Stimulated activated CD8-positive, alpha-beta memory T cell treated with anti-CD3 and anti-CD28 coated beads, Interleukin-12 subunit alpha, Interleukin-12 subunit beta, amount 100 ng/mL, for 4 hours (primary cell): ENCODE results near the gene SBF2.
"Not testable (repeated sequence)": the region's sequence is repeated elsewhere in the genome, so short reads cannot be mapped to it uniquely, and the experiment has no call there.

Experiments
- DNase-seq: peaks from one replicate; pipeline ENCODE4 v3.0.0-alpha.2; 2020; ENCODE audit warnings: low read depth

The SBF2 gene

DNA sequence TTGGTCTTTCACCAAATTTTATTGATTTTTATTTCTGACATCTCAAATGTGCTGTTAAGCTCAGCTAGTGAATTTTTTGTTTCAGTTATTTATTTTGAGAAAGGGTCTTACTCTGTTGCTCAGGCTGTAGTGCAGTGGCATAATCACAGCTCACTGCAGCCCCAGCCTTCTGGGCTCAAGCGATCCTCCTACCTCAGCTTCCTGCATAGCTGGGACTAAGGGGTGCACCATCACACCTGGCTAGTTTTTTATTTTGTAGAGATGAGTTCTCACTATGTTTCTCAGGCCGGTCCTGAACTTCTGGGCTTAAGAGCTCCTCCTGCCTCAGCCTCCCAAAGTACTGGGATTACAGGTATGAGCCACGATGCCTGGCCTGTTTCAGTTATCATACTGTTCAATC, 282.0 kb downstream of the SBF2 start:
- DNase-seq, result no peak

DNA sequence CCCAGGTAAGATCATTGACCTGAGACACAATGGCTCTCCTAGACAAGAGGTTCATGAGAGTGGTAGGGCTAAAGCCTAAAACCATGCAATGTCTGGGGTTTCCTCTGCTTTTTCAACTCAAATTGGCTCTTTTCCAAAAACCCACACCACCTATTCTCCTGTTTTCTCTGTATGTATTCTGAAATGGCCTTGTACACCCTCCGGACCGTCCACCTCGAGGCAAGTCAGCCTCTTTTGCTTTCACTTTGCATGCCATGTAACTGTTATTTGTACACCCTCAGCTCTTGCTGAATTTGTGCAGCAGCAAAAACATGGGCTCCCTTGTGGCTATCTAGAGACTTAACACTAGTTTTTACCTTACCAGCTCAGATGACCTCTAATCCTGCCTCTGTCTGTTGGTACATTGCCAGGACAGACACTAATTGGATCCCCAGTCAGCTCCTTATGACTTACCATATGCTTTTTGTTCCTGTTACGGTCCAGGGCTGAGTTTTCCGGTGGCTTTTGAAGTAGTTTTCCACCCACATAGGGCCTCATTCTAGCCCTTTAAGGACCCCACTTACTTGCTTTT, 288.0 kb downstream of the SBF2 start:
- DNase-seq, result no peak

DNA sequence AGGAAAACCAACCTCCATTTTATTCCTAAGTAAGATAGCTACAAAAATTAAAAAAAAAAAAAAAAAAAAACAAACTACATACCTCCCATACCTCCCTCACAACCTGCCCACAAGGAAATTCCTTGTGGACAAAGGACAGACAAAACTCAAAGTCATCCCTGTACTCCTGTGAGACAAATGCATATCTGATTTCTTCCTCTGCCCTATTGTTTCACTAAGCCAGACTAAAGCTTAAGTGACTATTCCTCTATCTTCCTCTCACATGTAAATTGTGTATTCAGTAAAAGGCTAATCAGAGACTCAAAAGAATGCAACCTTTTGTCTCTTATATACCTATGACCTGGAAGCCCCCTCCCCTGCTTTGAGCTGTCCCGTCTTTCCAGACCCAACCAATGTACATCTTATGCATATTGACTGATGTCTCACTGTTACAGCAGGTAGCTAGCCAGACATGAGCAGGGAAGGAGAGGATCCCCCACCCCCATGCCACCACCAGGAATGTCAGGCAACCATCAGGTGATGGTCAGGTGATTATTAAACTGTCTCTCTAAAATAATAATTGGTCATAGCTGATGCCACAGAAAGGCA, 289.4 kb downstream of the SBF2 start:
- no peak for DNase-seq

DNA sequence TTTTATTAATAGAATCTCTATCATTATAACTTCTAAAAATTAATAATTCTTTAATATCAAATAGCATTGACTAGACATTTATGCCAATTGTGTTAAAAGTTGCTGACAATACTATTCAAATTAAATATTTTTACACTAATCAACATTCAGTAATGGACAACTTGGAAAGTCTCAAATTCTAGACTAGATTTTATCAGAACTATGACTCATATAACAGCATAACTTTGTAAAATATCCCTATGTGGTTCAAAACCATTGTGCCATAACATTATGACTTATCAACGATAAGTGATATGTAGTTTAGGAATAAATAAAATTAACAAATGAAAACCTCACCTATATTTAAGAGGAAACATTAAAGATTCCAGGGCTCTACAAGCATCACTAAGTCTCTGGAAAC, 291.8 kb downstream of the SBF2 start:
- no peak for DNase-seq

DNA sequence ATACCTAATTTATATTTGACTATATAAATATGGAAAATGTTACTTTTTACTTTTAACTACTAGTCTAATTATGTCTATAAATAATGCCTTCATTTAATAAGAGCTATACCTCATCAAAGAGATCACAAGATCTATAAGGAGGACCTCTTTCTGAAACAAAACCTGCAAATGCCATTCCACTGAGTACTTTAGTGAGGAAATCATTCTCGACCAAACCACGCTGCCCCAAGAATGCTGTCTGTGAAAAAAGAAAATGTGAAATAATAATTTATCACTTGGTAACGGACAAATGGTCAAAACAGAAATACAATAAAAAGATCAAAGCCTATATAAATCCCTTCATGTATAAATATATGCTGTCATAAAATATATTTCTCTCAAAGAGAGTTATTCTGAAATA, 301.7 kb downstream of the SBF2 start:
- no peak for DNase-seq

DNA sequence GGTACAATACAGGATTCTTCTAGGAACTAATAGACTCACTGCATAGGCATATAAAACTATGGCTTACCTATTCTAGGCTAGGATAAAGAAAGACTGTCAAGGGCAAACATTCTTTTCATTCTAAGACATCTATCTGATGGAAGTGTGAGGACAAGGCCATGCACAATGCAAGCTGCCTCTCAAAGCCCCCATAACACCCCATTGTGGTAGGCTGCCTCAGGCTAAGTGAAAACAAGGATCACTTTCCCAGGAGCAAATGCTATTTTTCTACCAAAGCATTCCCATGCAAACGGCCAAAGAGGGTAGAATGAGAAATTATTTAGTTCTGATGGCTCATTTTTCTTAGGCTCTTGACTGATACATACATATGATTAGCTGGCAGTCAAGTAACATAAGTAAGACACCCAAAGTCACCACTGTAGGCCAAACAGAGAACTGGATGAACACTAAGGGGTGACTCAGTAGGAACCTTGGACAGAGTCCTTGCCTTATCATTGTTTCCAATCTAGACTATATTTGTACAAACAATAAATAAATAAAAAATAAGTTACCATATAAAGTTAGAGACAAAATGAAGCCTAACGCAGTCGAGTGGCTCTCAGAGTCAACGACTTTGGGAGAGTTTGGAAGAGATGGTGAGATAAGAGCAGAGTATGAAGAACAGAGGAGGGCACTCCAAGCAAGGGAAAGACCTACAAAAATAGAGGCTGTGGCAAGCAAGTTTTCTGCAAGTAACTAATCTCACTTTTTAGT, 303.6 kb downstream of the SBF2 start:
- DNase-seq, result no peak

DNA sequence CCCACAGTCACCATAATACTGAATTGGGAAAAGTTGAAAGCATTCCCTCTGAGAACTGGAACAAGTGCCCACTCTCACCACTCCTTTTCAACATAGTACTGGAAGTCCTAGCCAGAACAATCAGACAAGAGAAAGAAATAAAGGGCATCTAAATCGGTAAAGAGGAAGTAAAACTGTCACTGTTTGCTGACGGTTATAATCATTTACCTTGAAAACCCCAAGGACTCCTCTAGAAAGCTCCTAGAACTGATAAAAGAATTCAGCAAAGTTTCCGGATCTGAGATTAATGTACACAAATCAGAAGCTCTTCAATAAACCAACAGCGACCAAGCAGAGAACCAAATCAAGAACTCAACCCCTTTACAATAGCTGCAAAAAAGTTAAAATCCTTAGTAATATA, 306.7 kb downstream of the SBF2 start:
- DNase-seq, result not testable (repeated sequence)

DNA sequence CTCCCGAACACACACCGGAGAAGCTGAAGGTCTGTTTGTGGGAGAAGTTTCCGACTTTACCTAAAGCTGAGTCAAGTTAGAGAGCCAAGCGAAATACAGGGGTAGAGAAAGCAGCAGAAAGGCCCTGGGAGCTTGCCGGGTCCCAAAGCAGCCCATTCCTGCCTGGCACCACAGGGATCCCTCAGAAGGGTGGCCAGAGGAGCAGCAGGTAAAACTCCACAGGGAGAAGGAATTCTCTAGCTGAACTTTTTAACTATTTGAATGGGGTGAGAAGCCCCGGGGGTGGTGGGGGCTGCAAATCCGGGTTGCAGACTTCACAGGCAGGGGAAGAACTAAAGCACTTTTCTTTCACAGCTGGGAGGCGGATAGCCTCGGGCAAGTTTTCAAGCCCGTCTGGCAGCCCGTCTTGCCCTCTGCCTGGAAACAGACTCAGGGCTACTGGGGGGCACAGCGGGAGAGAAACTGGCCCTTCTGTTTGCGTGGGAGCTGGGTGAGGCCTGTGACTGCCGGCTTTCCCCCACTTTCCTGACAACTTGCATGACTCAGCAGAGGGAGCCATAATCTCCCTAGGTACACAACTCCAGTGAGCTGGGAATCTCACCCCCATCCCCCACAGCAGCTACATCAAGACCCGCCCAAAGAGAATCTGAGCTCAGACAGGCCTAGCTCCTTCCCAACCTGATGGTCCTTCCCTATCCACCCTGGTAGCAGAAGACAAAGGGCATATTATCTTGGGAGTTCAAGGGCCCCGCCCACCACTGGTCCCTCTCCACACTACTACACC, 311.0 kb downstream of the SBF2 start:
- no peak for DNase-seq

DNA sequence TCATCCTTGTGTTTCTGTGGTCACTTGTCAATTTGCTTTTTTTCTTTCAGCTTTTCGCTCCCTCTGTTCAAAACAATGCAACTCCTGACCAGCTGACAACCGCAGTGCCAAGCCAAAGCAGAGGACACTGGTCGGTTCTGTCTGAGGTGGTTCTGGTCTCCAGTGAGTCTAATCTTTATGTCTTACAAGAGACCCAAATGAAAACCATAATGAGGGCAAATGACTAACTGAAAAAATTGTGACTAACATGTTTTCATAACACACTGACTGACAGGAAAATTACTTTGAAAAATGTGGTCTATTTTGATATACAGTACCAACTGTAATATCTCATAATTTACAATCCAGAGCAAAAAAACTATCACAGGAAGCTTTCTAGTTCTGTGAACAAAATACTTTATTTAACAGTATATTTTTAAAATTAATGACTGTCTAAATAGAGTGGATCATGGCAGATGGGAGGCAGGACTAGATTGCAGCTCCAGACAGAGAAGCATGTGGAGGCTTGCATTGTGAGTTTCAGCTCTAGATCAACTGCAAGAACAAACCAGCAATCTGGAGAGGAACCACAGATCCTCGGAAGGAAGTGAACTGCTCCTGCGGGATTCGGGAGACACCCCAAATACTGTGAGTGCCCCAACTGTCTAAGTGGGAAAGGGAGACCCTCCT, 311.8 kb downstream of the SBF2 start:
- DNase-seq, result no peak

DNA sequence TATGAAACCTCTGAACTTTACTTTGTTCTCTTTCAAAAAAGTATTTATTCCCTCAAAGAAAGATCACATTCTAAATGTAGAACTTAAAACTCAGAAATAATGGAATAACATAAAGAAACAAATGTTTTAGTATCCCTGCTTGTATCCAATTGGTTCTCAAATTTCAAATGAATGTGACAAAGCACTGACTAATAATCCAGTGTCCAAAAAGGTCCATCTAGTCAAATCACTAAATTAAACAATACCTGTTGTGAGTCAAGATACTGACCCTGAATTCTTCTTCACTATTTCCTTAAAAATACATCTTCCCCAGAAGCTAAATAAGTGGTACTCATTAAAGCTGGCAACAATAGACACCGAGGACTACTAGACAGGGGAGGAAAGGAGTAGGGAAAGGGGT, 313.1 kb downstream of the SBF2 start:
- DNase-seq, result no peak

DNA sequence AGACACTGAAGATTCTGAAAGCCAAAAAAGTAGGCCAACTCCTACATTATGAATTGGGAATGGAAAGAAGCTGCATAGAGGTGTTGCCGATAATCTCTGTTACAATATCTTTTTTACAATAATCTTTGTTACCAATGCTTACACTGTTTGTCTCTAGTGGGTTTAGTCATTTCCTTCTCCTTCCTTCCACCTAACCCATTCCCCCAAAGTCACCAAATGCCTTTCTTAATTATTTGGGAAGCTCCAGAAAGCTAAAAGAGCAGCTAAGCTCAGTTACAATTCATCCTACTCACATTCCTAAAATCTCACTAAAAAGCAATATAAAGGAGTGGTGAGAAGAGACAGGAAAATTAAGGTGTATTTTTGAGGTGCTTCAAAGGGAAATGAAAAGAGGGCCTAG, 316.5 kb downstream of the SBF2 start:
- DNase-seq, result no peak

DNA sequence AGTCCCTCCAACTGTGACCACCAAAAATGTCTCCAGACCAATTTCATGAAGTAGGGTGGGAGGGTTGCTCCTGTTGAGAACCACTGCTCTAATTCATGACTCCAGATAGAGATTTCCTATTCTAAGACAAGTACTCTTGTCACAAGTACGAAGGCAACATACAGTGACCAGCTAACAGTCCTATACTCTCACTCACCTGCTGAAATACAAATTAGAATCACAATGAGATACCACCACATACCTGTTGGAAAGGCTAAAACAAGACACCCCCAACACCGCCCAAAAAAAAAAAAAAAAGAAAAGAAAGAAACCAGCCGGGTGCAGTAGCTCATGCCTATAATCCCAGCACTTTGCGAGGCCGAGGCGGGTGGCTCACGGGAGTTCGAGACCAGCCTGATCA, 319.6 kb downstream of the SBF2 start:
- DNase-seq, result no peak

DNA sequence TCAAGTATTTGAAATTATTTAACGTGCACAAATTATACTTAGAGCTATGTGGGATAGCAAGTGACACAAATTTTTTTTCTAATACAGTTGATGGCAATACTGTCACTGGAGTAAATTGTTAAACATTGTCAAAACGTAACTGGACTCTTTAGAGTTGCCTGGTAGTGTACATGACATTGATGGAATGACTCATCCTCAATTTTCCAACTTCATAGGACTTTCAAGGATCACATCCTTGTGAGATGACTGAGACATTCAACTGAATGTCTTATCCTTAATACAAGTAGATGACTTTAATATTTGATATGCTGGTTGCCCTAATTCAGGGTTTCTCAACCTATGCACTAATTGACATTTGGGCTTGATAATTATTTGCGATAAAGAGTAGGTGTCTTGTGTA, 320.1 kb downstream of the SBF2 start:
- DNase-seq, result no peak

DNA sequence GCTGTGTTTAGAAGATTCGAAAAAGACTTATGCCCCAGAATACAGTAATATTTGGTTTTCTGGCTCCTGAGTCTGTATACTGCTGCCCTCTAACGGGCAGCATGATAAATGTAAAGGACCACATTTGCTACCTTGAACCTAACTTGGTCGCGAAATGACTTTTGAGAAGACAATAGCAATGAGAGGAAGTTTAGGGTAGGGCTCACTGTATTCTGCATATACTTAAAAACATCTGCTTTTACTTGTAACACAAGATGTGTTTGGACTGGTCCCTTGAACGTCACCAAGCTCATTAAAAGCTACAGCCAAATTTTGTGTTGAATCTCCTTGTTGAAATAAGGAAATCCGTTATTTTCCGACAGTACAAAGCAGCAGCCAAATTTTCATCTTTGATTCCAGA, 321.0 kb downstream of the SBF2 start:
- DNase-seq, result no peak

DNA sequence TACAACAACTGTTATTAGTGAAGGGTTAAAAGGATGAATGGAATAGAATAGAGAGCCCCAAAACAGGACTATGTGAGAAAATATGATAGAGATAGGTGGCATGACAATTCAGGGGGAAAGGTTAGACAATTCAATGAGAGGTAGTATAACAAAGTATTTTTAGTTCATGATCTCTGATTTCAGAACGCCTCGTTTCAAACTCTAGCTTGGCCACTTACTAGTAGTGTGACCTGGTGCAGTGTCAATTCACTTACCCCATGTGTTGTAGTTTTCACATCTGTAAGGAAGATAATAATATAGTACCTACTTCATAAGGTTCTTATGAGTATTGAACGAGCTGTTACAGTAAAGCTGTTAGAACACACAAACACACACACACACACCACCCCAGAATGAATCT, 322.1 kb downstream of the SBF2 start:
- no peak for DNase-seq

DNA sequence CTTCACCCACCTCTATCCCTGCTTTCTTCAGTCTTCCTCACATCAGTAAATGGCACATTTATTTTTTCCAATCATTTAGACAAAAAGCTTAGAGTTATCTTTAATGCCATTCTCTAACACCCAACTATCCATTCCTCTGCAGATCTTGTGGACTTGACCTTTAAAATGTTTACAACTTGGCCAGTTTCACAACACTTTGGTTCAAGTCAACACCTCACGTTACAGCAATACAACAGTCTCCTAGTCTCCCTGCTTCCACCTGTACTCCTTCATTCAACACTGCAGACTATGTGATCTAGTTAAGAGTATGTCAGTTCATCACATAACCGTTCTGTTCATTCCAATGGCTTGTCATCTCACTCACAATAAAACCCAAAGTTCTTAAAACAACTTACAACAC, 325.0 kb downstream of the SBF2 start:
- DNase-seq, result no peak

DNA sequence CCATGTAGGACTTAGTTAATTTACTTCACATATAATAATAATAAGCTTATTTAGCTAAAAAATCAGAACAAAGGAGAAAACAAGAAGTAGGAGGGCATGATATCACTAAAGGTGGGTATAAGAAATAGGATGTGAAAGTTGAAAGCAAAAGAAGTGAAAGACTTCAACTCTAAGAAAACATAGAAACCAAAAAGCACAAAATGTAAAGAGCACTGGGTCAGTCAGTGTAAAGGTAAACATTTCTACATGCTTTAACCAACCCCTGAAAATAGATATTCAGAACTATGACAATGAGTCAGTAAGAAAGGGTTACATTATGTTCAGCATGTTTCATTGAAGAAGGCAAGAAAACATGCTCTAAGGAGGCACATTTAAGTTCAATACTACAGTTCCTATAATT, 331.3 kb downstream of the SBF2 start:
- DNase-seq, result no peak

DNA sequence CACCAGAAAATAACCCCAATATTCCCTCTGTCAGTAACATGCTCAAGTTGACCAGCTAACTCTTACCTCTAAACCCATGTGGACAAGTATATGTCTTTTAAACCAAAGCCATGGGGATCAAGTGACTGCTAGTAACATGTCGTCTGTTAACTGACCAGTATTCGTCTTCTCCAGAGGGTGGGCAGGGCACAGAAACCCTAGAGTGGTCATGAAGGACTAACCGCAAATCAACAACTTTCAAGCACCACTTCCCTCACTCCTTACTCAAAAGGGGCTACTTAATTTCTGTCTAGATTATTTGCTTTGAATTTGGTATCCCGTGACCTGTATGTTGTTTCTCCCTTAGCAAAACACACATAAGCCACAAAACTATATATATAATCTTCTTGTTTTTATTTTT, 336.9 kb downstream of the SBF2 start:
- DNase-seq, result no peak

DNA sequence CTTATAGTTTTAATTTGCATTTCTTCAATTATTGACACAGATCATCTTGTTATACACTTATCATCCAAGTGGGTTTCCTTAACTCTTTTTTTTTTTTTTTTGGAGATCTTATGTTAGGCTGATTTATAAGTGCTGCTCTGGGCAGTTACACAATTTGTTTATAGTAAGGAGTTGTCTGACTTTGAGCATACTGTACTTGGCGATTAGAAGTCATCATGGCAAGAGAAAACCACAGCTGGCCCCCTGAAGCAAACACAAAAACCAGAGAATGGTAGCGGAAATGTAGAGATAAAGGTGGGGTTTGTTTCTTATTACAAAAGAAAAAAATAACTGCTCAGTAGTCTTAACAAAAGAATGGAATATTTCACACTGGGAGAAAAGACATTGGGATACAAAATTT, 337.5 kb downstream of the SBF2 start:
- no peak for DNase-seq

DNA sequence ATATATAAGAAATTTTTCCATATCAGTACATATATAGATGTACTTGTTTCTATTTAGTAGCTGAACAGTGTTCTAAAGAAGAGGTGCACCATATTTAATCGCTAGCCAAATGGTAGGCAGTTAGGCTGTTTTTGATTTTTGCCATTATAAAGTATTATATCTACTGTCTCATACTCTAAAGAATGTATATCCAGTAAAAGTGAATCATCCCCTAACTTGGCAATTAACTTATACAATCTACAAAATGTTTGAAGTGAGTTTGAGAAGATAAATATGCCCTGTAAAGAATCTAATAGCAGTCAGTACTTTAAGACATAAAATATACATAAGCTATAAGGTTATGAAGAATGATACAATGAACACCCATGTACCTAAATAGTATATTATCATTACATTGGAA, 338.6 kb downstream of the SBF2 start:
- DNase-seq, result no peak

DNA sequence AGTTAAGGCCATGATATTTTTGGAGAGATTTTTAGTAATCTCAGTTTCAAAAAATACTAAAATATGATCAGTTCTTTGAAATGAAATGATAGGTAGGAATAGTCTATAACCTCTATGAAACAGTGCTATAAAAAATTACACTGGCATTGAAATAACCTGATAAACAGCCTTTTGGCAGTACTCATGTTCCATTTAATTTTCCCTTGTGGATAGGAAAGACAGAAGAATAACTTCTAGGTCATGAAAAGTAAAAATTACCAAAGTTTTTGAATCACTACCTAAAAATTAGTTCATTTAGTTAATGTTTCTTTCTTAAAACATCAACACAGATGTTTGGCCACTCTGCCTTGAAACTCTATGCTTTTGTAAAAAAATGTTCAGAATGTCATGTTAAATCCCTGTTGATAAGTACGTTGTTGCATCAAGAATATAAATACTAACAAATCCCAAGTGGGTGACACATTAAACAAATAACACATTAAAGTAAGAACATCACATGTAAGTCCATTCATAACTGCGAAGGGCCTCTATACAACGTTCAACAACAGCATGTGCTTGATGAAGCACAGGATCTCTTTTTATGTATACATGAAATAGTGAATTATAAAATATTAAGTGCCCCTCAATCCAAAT, 339.9 kb downstream of the SBF2 start:
- no peak for DNase-seq
